AG10803 (cell line): ENCODE results near the gene PPP2R1A.
A peak's percentile ranks its signal among the peaks of the same experiment; 100 is the strongest.

ENCODE experiments used
- DNase-seq: peaks from one replicate; pipeline ENCODE4 v3.0.0; 2010; ENCODE audit warnings: low read depth
- H3K4me3 ChIP-seq: 2 replicates; pipeline ENCODE4 v1.5.1; 2011; ENCODE audit warnings: mild to moderate bottlenecking, low read length, control low read depth
- CTCF ChIP-seq: conservative IDR thresholded peaks from 2 replicates; pipeline ENCODE4 v1.5.1; 2011; ENCODE audit warnings: mild to moderate bottlenecking, low read length, control low read depth, inconsistent platforms

Gene PPP2R1A

GRCh38 chr19:52170863-52171320, 19.0 kb upstream of the PPP2R1A start:
- TF ChIP-seq CTCF = no peak
- H3K4me3 ChIP-seq = peak overlapping the region; percentile 97
- DNase-seq = no peak

GRCh38 chr19:52171321-52172169, 18.3 kb upstream of the PPP2R1A start, which contains the start of gene ZNF836:
Gene ZNF836 (minus strand): TSS chr19:52171621. CDS start chr19:52168072, 3,549 bp downstream.
- TF ChIP-seq CTCF = no peak
- peak; percentile 64 for DNase-seq
- H3K4me3 ChIP-seq = peak within 1 kb of the TSS; percentile 97

GRCh38 chr19:52172347-52172746, 17.5 kb upstream of the PPP2R1A start:
- TF ChIP-seq CTCF = no peak
- 0 out of 2 replicates have a peak overlapping the region, but pooled peaks have one; percentile 97 for H3K4me3 ChIP-seq

GRCh38 chr19:52176574-52176973, 13.3 kb upstream of the PPP2R1A start:
- no peak for DNase-seq
- TF ChIP-seq CTCF = no peak
- no peak overlapping the region for H3K4me3 ChIP-seq

More at GRCh38 chr19:52172347-52172746, 17.5 kb upstream of the PPP2R1A start:
- DNase-seq = no peak

- no peak overlapping the region for H3K4me3 ChIP-seq
- DNase-seq = no peak
- TF ChIP-seq CTCF = no peak
Observed at GRCh38 chr19:52187407-52187806, 2.4 kb upstream of the PPP2R1A start.

- no peak for TF ChIP-seq CTCF
- H3K4me3 ChIP-seq = peak overlapping the region; percentile 47
- DNase-seq = no peak
Observed at GRCh38 chr19:52188822-52189734, 774 bp upstream of the PPP2R1A start.
